ENCODE data around the gene TANC1.

The TANC1 gene

GRCh38 chr2:159226059-159226461, 257.6 kb downstream of the TANC1 start:
- Mint-ChIP-seq H3K4me3 (peak overlapping the region; percentile 6), H3K27ac (ENCODE audit: low read depth) (peak overlapping the region; percentile 52), H3K4me1 (peaks cover 49% of the 10 kb centered on the region), H3K27me3 (no peaks in the 10 kb centered on the region), H3K36me3 (ENCODE audit: insufficient read depth) (no peaks in the 10 kb centered on the region), H3K9me3 (no peaks in the 10 kb centered on the region)
- DNase-seq (ENCODE audit: low spot score in 2 of 2), result no peak
- ATAC-seq (replicated peaks; ENCODE audit: extremely low read depth, poor library complexity, severe bottlenecking), result peak; percentile 67

GRCh38 chr2:159226608-159227385, 258.4 kb downstream of the TANC1 start:
- peak overlapping the region; percentile 52 for H3K27ac Mint-ChIP-seq (ENCODE audit: low read depth)
- no peaks in the 10 kb centered on the region for H3K27me3 Mint-ChIP-seq

GRCh38 chr2:159227467-159227866, 259.0 kb downstream of the TANC1 start:
- Mint-ChIP-seq H3K36me3 (ENCODE audit: insufficient read depth) (no peaks in the 10 kb centered on the region), H3K4me1 (peaks cover 49% of the 10 kb centered on the region), H3K9me3 (no peaks in the 10 kb centered on the region), H3K27ac (ENCODE audit: low read depth) (peak overlapping the region; percentile 13), H3K27me3 (no peaks in the 10 kb centered on the region), H3K4me3 (peak overlapping the region; percentile 36)
- peak; percentile 81 for ATAC-seq (replicated peaks; ENCODE audit: extremely low read depth, poor library complexity, severe bottlenecking)
- DNase-seq (ENCODE audit: low spot score in 2 of 2), result no peak

More at GRCh38 chr2:159226608-159227385, 258.4 kb downstream of the TANC1 start:
- Mint-ChIP-seq H3K4me1 (peaks cover 49% of the 10 kb centered on the region), H3K4me3 (no peak overlapping the region), H3K36me3 (ENCODE audit: insufficient read depth) (no peaks in the 10 kb centered on the region), H3K9me3 (no peaks in the 10 kb centered on the region)
- DNase-seq (ENCODE audit: low spot score in 2 of 2) (no peak), ATAC-seq (replicated peaks; ENCODE audit: extremely low read depth, poor library complexity, severe bottlenecking) (no peak)

GRCh38 chr2:159228081-159228581, 259.7 kb downstream of the TANC1 start:
- no peak for ATAC-seq (replicated peaks; ENCODE audit: extremely low read depth, poor library complexity, severe bottlenecking)
- no peak overlapping the region for H3K4me3 Mint-ChIP-seq
- peaks cover 49% of the 10 kb centered on the region for H3K4me1 Mint-ChIP-seq
- no peaks in the 10 kb centered on the region for H3K27me3 Mint-ChIP-seq
- peak overlapping the region; percentile 13 for H3K27ac Mint-ChIP-seq (ENCODE audit: low read depth)
- no peaks in the 10 kb centered on the region for H3K9me3 Mint-ChIP-seq
- no peak for DNase-seq (ENCODE audit: low spot score in 2 of 2)
- peaks cover 2% of the 10 kb centered on the region for H3K36me3 Mint-ChIP-seq (ENCODE audit: insufficient read depth)

- H3K36me3 Mint-ChIP-seq (ENCODE audit: insufficient read depth), result peaks cover 2% of the 10 kb centered on the region
- H3K27ac Mint-ChIP-seq (ENCODE audit: low read depth), result no peak overlapping the region
- H3K4me3 Mint-ChIP-seq, result no peak overlapping the region
- ATAC-seq (replicated peaks; ENCODE audit: extremely low read depth, poor library complexity, severe bottlenecking) (no peak), DNase-seq (ENCODE audit: low spot score in 2 of 2) (no peak)
- H3K9me3 Mint-ChIP-seq, result no peaks in the 10 kb centered on the region
- H3K4me1 Mint-ChIP-seq, result peaks cover 35% of the 10 kb centered on the region
- H3K27me3 Mint-ChIP-seq, result no peaks in the 10 kb centered on the region
Observed at GRCh38 chr2:159229476-159230144, 261.2 kb downstream of the TANC1 start.

- Mint-ChIP-seq H3K4me3 (no peak overlapping the region), H3K36me3 (ENCODE audit: insufficient read depth) (peaks cover 6% of the 10 kb centered on the region), H3K9me3 (no peaks in the 10 kb centered on the region), H3K27me3 (no peaks in the 10 kb centered on the region), H3K27ac (ENCODE audit: low read depth) (no peak overlapping the region), H3K4me1 (peaks cover 29% of the 10 kb centered on the region)
- ATAC-seq (replicated peaks; ENCODE audit: extremely low read depth, poor library complexity, severe bottlenecking) (no peak), DNase-seq (ENCODE audit: low spot score in 2 of 2) (no peak)
Observed at GRCh38 chr2:159230145-159230877, 261.9 kb downstream of the TANC1 start.

GRCh38 chr2:159232456-159233170, 264.2 kb downstream of the TANC1 start:
- Mint-ChIP-seq H3K27ac (ENCODE audit: low read depth) (no peak overlapping the region), H3K9me3 (no peaks in the 10 kb centered on the region), H3K36me3 (ENCODE audit: insufficient read depth) (peaks cover 6% of the 10 kb centered on the region), H3K4me1 (peaks cover 12% of the 10 kb centered on the region), H3K27me3 (no peaks in the 10 kb centered on the region), H3K4me3 (no peak overlapping the region)
- no peak for DNase-seq (ENCODE audit: low spot score in 2 of 2)
- ATAC-seq (replicated peaks; ENCODE audit: extremely low read depth, poor library complexity, severe bottlenecking), result no peak

GRCh38 chr2:159234868-159235267, 266.4 kb downstream of the TANC1 start:
- H3K36me3 Mint-ChIP-seq (ENCODE audit: insufficient read depth), result peaks cover 12% of the 10 kb centered on the region
- no peak overlapping the region for H3K4me3 Mint-ChIP-seq
- no peak overlapping the region for H3K27ac Mint-ChIP-seq (ENCODE audit: low read depth)
- H3K27me3 Mint-ChIP-seq, result no peaks in the 10 kb centered on the region
- DNase-seq (ENCODE audit: low spot score in 2 of 2) (no peak), ATAC-seq (replicated peaks; ENCODE audit: extremely low read depth, poor library complexity, severe bottlenecking) (no peak)
- H3K9me3 Mint-ChIP-seq, result no peaks in the 10 kb centered on the region
- no peaks in the 10 kb centered on the region for H3K4me1 Mint-ChIP-seq

- Mint-ChIP-seq H3K4me3 (no peak overlapping the region), H3K4me1 (peaks cover 10% of the 10 kb centered on the region), H3K9me3 (no peaks in the 10 kb centered on the region), H3K36me3 (ENCODE audit: insufficient read depth) (peaks cover 25% of the 10 kb centered on the region), H3K27me3 (no peaks in the 10 kb centered on the region), H3K27ac (ENCODE audit: low read depth) (no peak overlapping the region)
- DNase-seq (ENCODE audit: low spot score in 2 of 2), result no peak
- no peak for ATAC-seq (replicated peaks; ENCODE audit: extremely low read depth, poor library complexity, severe bottlenecking)
Observed at GRCh38 chr2:159243529-159243928, 275.1 kb downstream of the TANC1 start.

GRCh38 chr2:159246325-159246988, 278.0 kb downstream of the TANC1 start:
- DNase-seq (ENCODE audit: low spot score in 2 of 2), result no peak
- Mint-ChIP-seq H3K4me3 (no peak overlapping the region), H3K9me3 (no peaks in the 10 kb centered on the region), H3K27me3 (no peaks in the 10 kb centered on the region), H3K27ac (ENCODE audit: low read depth) (no peak overlapping the region), H3K36me3 (ENCODE audit: insufficient read depth) (peaks cover 24% of the 10 kb centered on the region), H3K4me1 (peaks cover 10% of the 10 kb centered on the region)
- no peak for ATAC-seq (replicated peaks; ENCODE audit: extremely low read depth, poor library complexity, severe bottlenecking)

- Mint-ChIP-seq H3K9me3 (no peaks in the 10 kb centered on the region), H3K36me3 (ENCODE audit: insufficient read depth) (peaks cover 24% of the 10 kb centered on the region), H3K4me1 (no peaks in the 10 kb centered on the region), H3K27ac (ENCODE audit: low read depth) (no peak overlapping the region), H3K4me3 (no peak overlapping the region), H3K27me3 (no peaks in the 10 kb centered on the region)
- DNase-seq (ENCODE audit: low spot score in 2 of 2), result no peak
- ATAC-seq (replicated peaks; ENCODE audit: extremely low read depth, poor library complexity, severe bottlenecking), result no peak
Observed at GRCh38 chr2:159249990-159250715, 281.7 kb downstream of the TANC1 start.
